Measurements from ENCODE around the gene METTL13.

DNA sequence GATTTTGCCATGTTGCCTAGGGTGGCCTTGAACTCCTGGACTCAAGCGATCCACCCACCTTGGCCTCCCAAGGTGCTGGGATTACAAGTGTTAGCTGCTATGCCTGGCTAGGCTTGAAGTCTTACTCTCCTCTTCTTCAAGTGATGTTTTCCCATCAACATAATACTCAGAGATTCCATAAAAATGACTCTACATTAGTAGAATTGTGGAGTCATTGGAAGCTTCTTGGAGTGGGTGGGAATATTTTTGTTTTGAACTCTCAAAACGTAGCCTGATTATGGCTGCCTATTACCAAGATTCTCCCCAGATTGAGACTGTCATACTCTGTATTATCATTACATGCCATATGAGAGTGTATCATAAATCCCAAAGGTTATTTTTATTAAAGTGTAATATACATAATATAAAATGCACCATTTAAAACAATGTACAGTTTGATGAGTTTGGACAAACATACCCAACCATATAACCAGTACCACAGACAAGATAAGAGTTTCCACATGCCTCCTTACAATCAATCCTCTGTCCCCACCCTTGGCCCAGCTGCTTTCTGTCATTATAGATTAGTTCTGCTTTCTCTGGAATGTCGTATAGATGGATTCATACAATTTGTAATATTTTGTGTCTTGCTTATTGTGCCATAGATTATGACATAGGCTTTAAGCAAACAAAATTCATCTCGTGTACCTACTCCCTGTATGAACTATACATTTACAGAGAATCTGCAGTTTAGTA, 51.8 kb downstream of the METTL13 start:
- TF ChIP-seq, protein P1, sequence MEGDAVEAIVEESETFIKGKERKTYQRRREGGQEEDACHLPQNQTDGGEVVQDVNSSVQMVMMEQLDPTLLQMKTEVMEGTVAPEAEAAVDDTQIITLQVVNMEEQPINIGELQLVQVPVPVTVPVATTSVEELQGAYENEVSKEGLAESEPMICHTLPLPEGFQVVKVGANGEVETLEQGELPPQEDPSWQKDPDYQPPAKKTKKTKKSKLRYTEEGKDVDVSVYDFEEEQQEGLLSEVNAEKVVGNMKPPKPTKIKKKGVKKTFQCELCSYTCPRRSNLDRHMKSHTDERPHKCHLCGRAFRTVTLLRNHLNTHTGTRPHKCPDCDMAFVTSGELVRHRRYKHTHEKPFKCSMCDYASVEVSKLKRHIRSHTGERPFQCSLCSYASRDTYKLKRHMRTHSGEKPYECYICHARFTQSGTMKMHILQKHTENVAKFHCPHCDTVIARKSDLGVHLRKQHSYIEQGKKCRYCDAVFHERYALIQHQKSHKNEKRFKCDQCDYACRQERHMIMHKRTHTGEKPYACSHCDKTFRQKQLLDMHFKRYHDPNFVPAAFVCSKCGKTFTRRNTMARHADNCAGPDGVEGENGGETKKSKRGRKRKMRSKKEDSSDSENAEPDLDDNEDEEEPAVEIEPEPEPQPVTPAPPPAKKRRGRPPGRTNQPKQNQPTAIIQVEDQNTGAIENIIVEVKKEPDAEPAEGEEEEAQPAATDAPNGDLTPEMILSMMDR (IDR thresholded peaks at IDR 0.05), result no peak
- TF ChIP-seq EZH2 (IDR thresholded peaks at IDR 0.05; ENCODE audit: borderline replicate concordance, insufficient read depth, low read depth, low read length, poor library complexity, severe bottlenecking), result no peak

Data from B cell (primary cell).